Kidney epithelial cell (primary cell): ENCODE measurements around the gene SUOX. TPM values are rescaled to one million over a fixed set of nuclear protein-coding genes. Genes with fewer than 3 reads are reported as not detected.

Source experiments
- DNase-seq: peaks from one replicate; pipeline ENCODE4 v3.0.0-alpha.2; 2010; ENCODE audit warnings: low read depth
- H3K27me3 ChIP-seq: 2 replicates; pipeline ENCODE4 v1.6.0; 2011; ENCODE audit warnings: low read length; ENCODE audit not compliant: control insufficient read depth, insufficient read depth
- H3K36me3 ChIP-seq: 2 replicates; pipeline ENCODE4 v1.5.1; 2011; ENCODE audit warnings: low read length; ENCODE audit not compliant: control insufficient read depth, insufficient read depth
- H3K4me3 ChIP-seq: 2 replicates; pipeline ENCODE4 v1.5.1; 2011; ENCODE audit warnings: low read depth, mild to moderate bottlenecking, control low read depth, low read length
- CTCF ChIP-seq: IDR thresholded peaks from 2 replicates; pipeline ENCODE4 v1.5.1; 2011; ENCODE audit warnings: mild to moderate bottlenecking, moderate library complexity, low read length, control low read depth, inconsistent platforms; ENCODE audit not compliant: insufficient read depth, poor library complexity, severe bottlenecking
- total RNA-seq: library from RNA; depleted of rRNA; stranded (reverse); fragments of >200 nt; gene quantifications from 2 replicates; pipeline ENCODE4 v1.2.3, GENCODE V29; 2015

The SUOX gene
- total RNA-seq, 1 donor from 2014 or later = 18.0 TPM

- DNase-seq = no peak
- no peaks in the 10 kb centered on the region for H3K27me3 ChIP-seq
These were observed 34.9 kb downstream of the SUOX start for GRCh38 chr12:56031987-56032386.

GRCh38 chr12:56034586-56035332 is 37.7 kb downstream of the SUOX start:
- Histone ChIP-seq H3K36me3 (no peaks in the 10 kb centered on the region), H3K27me3 (no peaks in the 10 kb centered on the region), H3K4me3 (no peak overlapping the region)
- no peak for DNase-seq
- no peak for TF ChIP-seq CTCF

More at GRCh38 chr12:56031987-56032386, 34.9 kb downstream of the SUOX start:
- H3K36me3 ChIP-seq = no peaks in the 10 kb centered on the region
- H3K4me3 ChIP-seq = no peak overlapping the region
- no peak for TF ChIP-seq CTCF

GRCh38 chr12:56037161-56037560 is 40.1 kb downstream of the SUOX start:
- Histone ChIP-seq H3K27me3 (no peaks in the 10 kb centered on the region), H3K36me3 (no peaks in the 10 kb centered on the region), H3K4me3 (no peak overlapping the region)
- no peak for DNase-seq
- no peak for TF ChIP-seq CTCF

GRCh38 chr12:56038022-56038655 is 41.1 kb downstream of the SUOX start:
- H3K27me3 ChIP-seq = no peaks in the 10 kb centered on the region
- no peak overlapping the region for H3K4me3 ChIP-seq
- no peak for TF ChIP-seq CTCF
- H3K36me3 ChIP-seq = no peaks in the 10 kb centered on the region
- no peak for DNase-seq

GRCh38 chr12:56040151-56040550 is 43.1 kb downstream of the SUOX start:
- H3K36me3 ChIP-seq = peaks cover 2% of the 10 kb centered on the region

More at GRCh38 chr12:56040151-56040550, 43.1 kb downstream of the SUOX start:
- H3K27me3 ChIP-seq = no peaks in the 10 kb centered on the region
- no peak for DNase-seq
- no peak overlapping the region for H3K4me3 ChIP-seq
- no peak for TF ChIP-seq CTCF
